ENCODE data around the gene CACHD1.
"Not testable (repeated sequence)": the region's sequence is repeated elsewhere in the genome, so short reads cannot be mapped to it uniquely, and the experiment has no call there.

CACHD1 gene

DNA sequence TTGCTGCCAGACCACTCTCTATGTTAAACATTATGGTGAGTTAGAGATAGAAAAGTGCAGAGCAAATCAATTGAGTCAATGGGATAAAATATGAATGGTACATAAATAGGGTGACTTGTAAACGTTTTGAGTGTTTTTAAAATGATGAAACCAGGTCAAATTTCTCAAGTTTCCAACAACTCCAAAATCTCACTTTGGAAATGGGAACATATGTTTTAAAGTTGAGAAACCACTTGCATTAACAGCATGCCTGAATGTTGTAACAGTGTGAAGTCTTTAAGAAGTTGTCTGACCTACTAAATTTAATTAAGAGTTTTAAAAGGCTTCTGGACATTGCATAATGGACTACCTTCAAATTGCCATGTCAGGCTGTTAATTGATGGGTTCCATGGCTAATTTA is 241.3 kb downstream of the CACHD1 start:
- DNase-seq = no peak

GRCh38 chr1:64712049-64712448 is 242.1 kb downstream of the CACHD1 start:
- DNase-seq = no peak

GRCh38 chr1:64715186-64715585 is 245.3 kb downstream of the CACHD1 start:
- no peak for DNase-seq

GRCh38 chr1:64721135-64721534 is 251.2 kb downstream of the CACHD1 start:
- DNase-seq = no peak

- DNase-seq = no peak
Observed at GRCh38 chr1:64721576-64722145, 251.7 kb downstream of the CACHD1 start.

GRCh38 chr1:64727861-64728260 is 257.9 kb downstream of the CACHD1 start:
- DNase-seq = no peak

GRCh38 chr1:64733581-64734286 is 263.8 kb downstream of the CACHD1 start:
- DNase-seq = no peak

- no peak for DNase-seq
Observed at GRCh38 chr1:64734287-64734652, 264.3 kb downstream of the CACHD1 start.

DNA sequence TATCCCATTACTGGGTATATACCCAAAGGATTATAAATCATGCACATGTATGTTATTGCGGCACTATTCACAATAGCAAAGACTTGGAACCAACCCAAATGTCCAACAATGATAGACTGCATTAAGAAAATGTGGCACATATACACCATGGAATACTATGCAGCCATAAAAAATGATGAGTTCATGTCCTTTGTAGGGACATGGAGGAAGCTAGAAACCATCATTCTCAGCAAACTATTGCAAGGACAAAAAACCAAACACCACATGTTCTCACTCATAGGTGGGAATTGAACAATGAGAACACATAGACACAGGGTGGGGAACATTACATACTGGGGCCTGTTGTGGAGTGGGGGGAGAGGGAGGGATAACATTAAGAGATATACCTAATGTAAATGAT is 270.8 kb downstream of the CACHD1 start:
- not testable (repeated sequence) for DNase-seq
